ENCODE measurements around the gene SLC10A7. TPM values are rescaled to one million over a fixed set of nuclear protein-coding genes. Genes with fewer than 3 reads are reported as not detected.

SLC10A7 gene
- total and polyA plus RNA-seq, 2 experiments from 2014 or later: 8.3 to 21.2 TPM

- H3K27ac ChIP-seq: no peak overlapping the region
- DNase-seq (ENCODE audit: low spot score): no peak
- no peaks in the 10 kb centered on the region for H3K79me2 ChIP-seq
- H3K4me1 ChIP-seq (ENCODE audit: insufficient read depth): no peaks in the 10 kb centered on the region
- no peak overlapping the region for H2AFZ ChIP-seq
- no peaks in the 10 kb centered on the region for H4K20me1 ChIP-seq (ENCODE audit: insufficient read depth, poor library complexity, severe bottlenecking)
- no peak overlapping the region for H3K4me3 ChIP-seq
- no peaks in the 10 kb centered on the region for H3K9me2 ChIP-seq (replicated peaks; ENCODE audit: insufficient read depth)
- TF ChIP-seq CTCF (IDR thresholded peaks at IDR 0.05; ENCODE audit: poor library complexity) (no peak), EZH2phosphoT487 (IDR thresholded peaks at IDR 0.05; ENCODE audit: low read depth, severe bottlenecking, unreplicated experiment) (no peak), EZH2 (IDR thresholded peaks at IDR 0.05; ENCODE audit: borderline replicate concordance) (no peak)
- H3K9me3 ChIP-seq (ENCODE audit: low read depth): no peaks in the 10 kb centered on the region
- no peaks in the 10 kb centered on the region for H3K36me3 ChIP-seq (replicated peaks; ENCODE audit: insufficient read depth, low read depth)
- WGBS (ENCODE audit: low lambda C conversion rate, missing lambda C conversion rate): 77% methylated on average over 5 of the region's 5 CpGs
- H3K4me2 ChIP-seq: no peak overlapping the region
- H3K27me3 ChIP-seq: no peaks in the 10 kb centered on the region
Measured at GRCh38 chr4:146207410-146207809, 314.3 kb downstream of the SLC10A7 start.

Small RNA genes within 50 kb of the gene (microRNA-seq; reads per million reads assigned to microRNA genes)
- gene MIR7849: not detected

Small RNA genes within 50 kb of the gene (small RNA-seq; reads per million reads assigned to genes)
- gene MIR7849: not detected

Other genes with a start within 250 kb of the SLC10A7 start
- 0.33 TPM in 1 of 2 replicates, not detected in the other for gene POU4F2, start 117.0 kb upstream of the SLC10A7 start, total RNA-seq
- not detected in 2 replicates for gene POU4F2, start 117.0 kb upstream of the SLC10A7 start, polyA plus RNA-seq